Neuronal stem cell (in vitro differentiated cells): ENCODE results near the gene ARHGAP28.
A peak's percentile ranks its signal among the peaks of the same experiment; 100 is the strongest.

Source experiments
- DNase-seq: peaks from one replicate; pipeline ENCODE4 v3.0.0-alpha.2; 2013; ENCODE audit warnings: low spot score
- H2AFZ ChIP-seq: one replicate; pipeline ENCODE4 v1.6.1; 2013; ENCODE audit warnings: mild to moderate bottlenecking, low read length, inconsistent platforms
- H2AK5ac ChIP-seq: 2 replicates; pipeline ENCODE4 v1.6.1; 2013; ENCODE audit warnings: low read depth, mild to moderate bottlenecking, inconsistent platforms, low read length, moderate library complexity, mixed read lengths
- H2BK120ac ChIP-seq: 2 replicates; pipeline ENCODE4 v1.6.1; 2013; ENCODE audit warnings: low read depth, mild to moderate bottlenecking, inconsistent platforms, low read length, moderate library complexity, mixed read lengths
- H2BK12ac ChIP-seq: one replicate; pipeline ENCODE4 v1.6.1; 2013; ENCODE audit warnings: low read length, inconsistent platforms
- H2BK15ac ChIP-seq: 2 replicates; pipeline ENCODE4 v1.6.1; 2013; ENCODE audit warnings: mild to moderate bottlenecking, low read length, inconsistent platforms, mixed read lengths
- H2BK5ac ChIP-seq: one replicate; pipeline ENCODE4 v1.6.1; 2013; ENCODE audit warnings: inconsistent platforms, mild to moderate bottlenecking, low read length, moderate library complexity
- H3K14ac ChIP-seq: one replicate; pipeline ENCODE4 v1.6.1; 2013; ENCODE audit warnings: low read length, inconsistent platforms
- H3K18ac ChIP-seq: 2 replicates; pipeline ENCODE4 v1.6.1; 2013; ENCODE audit warnings: low read length, inconsistent platforms
- H3K23ac ChIP-seq: 2 replicates; pipeline ENCODE4 v1.6.1; 2013; ENCODE audit warnings: low read depth, mild to moderate bottlenecking, mixed read lengths, low read length, inconsistent platforms; ENCODE audit not compliant: poor library complexity
- H3K27ac ChIP-seq: replicated peaks from 3 replicates; pipeline ENCODE4 v1.5.1; 2013; ENCODE audit warnings: low read length, inconsistent platforms
- H3K27me3 ChIP-seq, 3 experiments: 2 replicates each; pipeline ENCODE4 v1.6.1; 2013; ENCODE audit warnings: low read length in 3 of 3, mild to moderate bottlenecking in 2 of 3, inconsistent platforms in 1 of 3, low read depth in 1 of 3, mixed read lengths in 1 of 3, moderate library complexity in 1 of 3; ENCODE audit not compliant: control insufficient read depth in 3 of 3, insufficient read depth in 3 of 3
- H3K36me3 ChIP-seq, 2 donors: replicated peaks in 1 of 2; 2 replicates each; pipeline ENCODE4 v1.6.1; 2013; ENCODE audit warnings: low read length in 2 of 2; ENCODE audit not compliant: control insufficient read depth in 2 of 2, insufficient read depth in 2 of 2
- H3K4ac ChIP-seq: 2 replicates; pipeline ENCODE4 v1.6.1; 2013; ENCODE audit warnings: inconsistent platforms, mild to moderate bottlenecking, low read length, moderate library complexity
- H3K4me1 ChIP-seq, 2 donors: 1 replicate in 1 of 2; 2 replicates in 1 of 2; pipeline ENCODE4 v1.6.1; 2013; ENCODE audit warnings: low read length in 2 of 2, low read depth in 1 of 2; ENCODE audit not compliant: control insufficient read depth in 2 of 2, insufficient read depth in 1 of 2
- H3K4me2 ChIP-seq: one replicate; pipeline ENCODE4 v1.6.1; 2013; ENCODE audit warnings: mild to moderate bottlenecking, low read length, inconsistent platforms; ENCODE audit not compliant: insufficient read depth, poor library complexity, severe bottlenecking
- H3K4me3 ChIP-seq, 2 donors: 2 replicates each; pipeline ENCODE4 v1.5.1; 2013; ENCODE audit warnings: low read length in 2 of 2, mild to moderate bottlenecking in 2 of 2, inconsistent platforms in 1 of 2, moderate library complexity in 1 of 2
- H3K79me1 ChIP-seq: one replicate; pipeline ENCODE4 v1.6.1; 2013; ENCODE audit warnings: low read depth, mild to moderate bottlenecking, inconsistent platforms, low read length, moderate library complexity
- H3K9ac ChIP-seq: one replicate; pipeline ENCODE4 v1.6.1; 2013; ENCODE audit warnings: mild to moderate bottlenecking, low read depth, low read length, inconsistent platforms; ENCODE audit not compliant: poor library complexity
- H3K9me3 ChIP-seq, 2 donors: replicated peaks in 1 of 2; 2 replicates each; pipeline versions ENCODE3 to v1.6.1; 2013; ENCODE audit warnings: low read length in 2 of 2, mild to moderate bottlenecking in 2 of 2, inconsistent platforms in 1 of 2, low read depth in 1 of 2, mixed read lengths in 1 of 2, moderate library complexity in 1 of 2; ENCODE audit not compliant: control insufficient read depth in 2 of 2, insufficient read depth in 1 of 2
- H4K8ac ChIP-seq: one replicate; pipeline ENCODE4 v1.6.1; 2013; ENCODE audit warnings: low read depth, mild to moderate bottlenecking, inconsistent platforms, low read length, moderate library complexity
- H4K91ac ChIP-seq: one replicate; pipeline ENCODE4 v1.6.1; 2013; ENCODE audit warnings: low read length, low read depth, mild to moderate bottlenecking, inconsistent platforms; ENCODE audit not compliant: poor library complexity
- WGBS, 2 donors: extraction: QIAGEN DNeasy Blood & Tissue Kit; methylation state at CpG; one replicate each; pipeline ENCODE4 v1.1.7; 2013; ENCODE audit warnings: missing lambda C conversion rate in 2 of 2, mixed read lengths in 1 of 2; ENCODE audit not compliant: insufficient read length in 2 of 2, insufficient replicate concordance in 1 of 2; ENCODE audit errors: extremely low coverage in 2 of 2; 5-methylcytosine and 5-hydroxymethylcytosine counted together

ARHGAP28 gene

GRCh38 chr18:6764382-6764781 lies 34.9 kb downstream of the ARHGAP28 start:
- Histone ChIP-seq H3K9me3 (peaks cover 2% of the 10 kb centered on the region in 2 donors), H3K23ac (no peak overlapping the region), H4K8ac (no peak overlapping the region), H3K14ac (no peak overlapping the region), H2BK5ac (no peak overlapping the region), H3K36me3 (no peaks in the 10 kb centered on the region), H2AK5ac (no peak overlapping the region), H3K79me1 (no peaks in the 10 kb centered on the region), H2BK15ac (no peak overlapping the region), H3K27ac (no peak overlapping the region), H2BK12ac (no peak overlapping the region), H3K4me3 (no peak overlapping the region), H3K4me1 (peaks cover 0 to 2% of the 10 kb centered on the region in 2 donors), H3K4me2 (no peak overlapping the region), H2AFZ (no peak overlapping the region), H4K91ac (no peak overlapping the region), H3K27me3 (no peaks in the 10 kb centered on the region), H3K4ac (no peak overlapping the region), H3K18ac (no peak overlapping the region), H3K9ac (no peak overlapping the region), H2BK120ac (no peak overlapping the region)
- WGBS, 2 donors = no CpG with 5 or more reads among the region's 3 CpGs
- DNase-seq = no peak

DNA sequence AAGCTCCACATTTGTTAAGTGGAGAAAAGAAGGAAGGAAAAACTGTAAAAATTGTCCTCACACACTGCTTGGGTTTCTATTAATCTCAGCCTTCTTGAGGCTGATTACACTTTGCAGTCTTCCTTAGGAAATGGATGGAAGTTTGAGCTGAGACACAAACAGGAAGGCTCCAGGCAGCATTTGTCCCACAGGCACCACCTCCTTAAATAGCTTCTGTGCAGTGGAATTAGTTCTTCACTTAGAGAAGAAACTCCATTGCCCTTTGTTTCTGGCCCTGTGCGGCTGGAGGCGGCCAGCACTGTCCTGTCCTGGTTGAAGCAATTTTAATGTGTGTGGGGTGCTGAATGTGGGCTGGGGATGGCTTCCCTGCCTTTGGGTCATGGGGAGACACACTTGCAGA lies 44.3 kb downstream of the ARHGAP28 start:
- WGBS, 2 donors = no CpG with 5 or more reads among the region's 2 CpGs
- H3K79me1 ChIP-seq = no peaks in the 10 kb centered on the region
- peaks cover 4 to 8% of the 10 kb centered on the region in 2 donors for H3K4me1 ChIP-seq
- H4K91ac ChIP-seq = no peak overlapping the region
- H3K27me3 ChIP-seq = no peaks in the 10 kb centered on the region
- H3K4me3 ChIP-seq = no peak overlapping the region
- no peak overlapping the region for H3K27ac ChIP-seq
- no peaks in the 10 kb centered on the region for H3K9me3 ChIP-seq
- no peak for DNase-seq
- H3K18ac ChIP-seq = no peak overlapping the region
- H3K9ac ChIP-seq = no peak overlapping the region
- H3K36me3 ChIP-seq = no peaks in the 10 kb centered on the region
- H3K4ac ChIP-seq = no peak overlapping the region
- H2BK120ac ChIP-seq = no peak overlapping the region
- no peak overlapping the region for H3K4me2 ChIP-seq
- no peak overlapping the region for H2BK12ac ChIP-seq
- no peak overlapping the region for H4K8ac ChIP-seq
- H3K14ac ChIP-seq = no peak overlapping the region
- no peak overlapping the region for H2BK5ac ChIP-seq
- H2AFZ ChIP-seq = peak overlapping the region; percentile 53
- no peak overlapping the region for H3K23ac ChIP-seq
- no peak overlapping the region for H2AK5ac ChIP-seq
- no peak overlapping the region for H2BK15ac ChIP-seq

- Histone ChIP-seq H3K9ac (no peak overlapping the region), H3K9me3 (no peaks in the 10 kb centered on the region), H2BK15ac (no peak overlapping the region), H3K18ac (no peak overlapping the region), H3K4me1 (peaks cover 4 to 8% of the 10 kb centered on the region in 2 donors), H2BK12ac (no peak overlapping the region), H2AFZ (no peak overlapping the region), H3K4me3 (no peak overlapping the region), H3K27me3 (no peaks in the 10 kb centered on the region), H4K91ac (no peak overlapping the region), H3K14ac (no peak overlapping the region), H3K27ac (no peak overlapping the region), H3K4ac (no peak overlapping the region), H2AK5ac (no peak overlapping the region), H2BK5ac (no peak overlapping the region), H2BK120ac (no peak overlapping the region), H3K79me1 (no peaks in the 10 kb centered on the region), H3K36me3 (no peaks in the 10 kb centered on the region), H4K8ac (no peak overlapping the region), H3K4me2 (no peak overlapping the region), H3K23ac (no peak overlapping the region)
- DNase-seq = no peak
- 100% methylated on average over 1 of the region's 7 CpGs; no CpG with 5 or more reads in 1 of the 2 donors for WGBS, 2 donors
These were observed 45.7 kb downstream of the ARHGAP28 start for GRCh38 chr18:6775237-6775636.

DNA sequence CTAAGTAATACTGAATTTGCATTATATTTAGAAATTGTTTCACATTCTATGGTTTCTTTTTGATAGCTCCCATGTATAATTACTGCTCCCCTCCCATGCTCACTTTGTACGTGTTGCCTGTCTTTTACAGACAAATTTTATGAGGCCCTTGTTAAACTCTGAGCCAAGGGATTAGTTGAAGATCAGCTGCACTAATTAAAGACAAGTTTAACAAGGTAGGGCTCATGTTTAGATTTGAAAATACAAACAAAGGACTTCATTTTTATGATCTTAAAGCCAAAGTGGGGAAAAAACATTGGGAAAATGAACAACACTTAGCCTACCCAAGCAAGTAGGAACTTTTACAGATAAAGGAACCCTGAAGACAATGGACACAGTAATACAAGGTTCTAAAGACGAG lies 46.2 kb downstream of the ARHGAP28 start:
- H2AFZ ChIP-seq = peak overlapping the region; percentile 32
- no CpG with 5 or more reads among the region's 2 CpGs for WGBS, 2 donors
- no peak overlapping the region for H2BK15ac ChIP-seq
- H4K91ac ChIP-seq = no peak overlapping the region
- no peaks in the 10 kb centered on the region for H3K79me1 ChIP-seq
- no peak overlapping the region for H3K4ac ChIP-seq
- H2BK12ac ChIP-seq = no peak overlapping the region
- H3K4me1 ChIP-seq = peaks cover 4 to 8% of the 10 kb centered on the region in 2 donors
- no peak overlapping the region for H3K4me2 ChIP-seq
- no peak overlapping the region for H2AK5ac ChIP-seq
- DNase-seq = no peak
- H3K14ac ChIP-seq = no peak overlapping the region
- no peak overlapping the region for H3K27ac ChIP-seq
- no peak overlapping the region for H3K18ac ChIP-seq
- H3K27me3 ChIP-seq = no peaks in the 10 kb centered on the region
- no peaks in the 10 kb centered on the region for H3K36me3 ChIP-seq
- no peaks in the 10 kb centered on the region for H3K9me3 ChIP-seq
- no peak overlapping the region for H3K9ac ChIP-seq
- H4K8ac ChIP-seq = no peak overlapping the region
- no peak overlapping the region for H2BK120ac ChIP-seq
- H3K4me3 ChIP-seq = no peak overlapping the region
- H2BK5ac ChIP-seq = no peak overlapping the region
- no peak overlapping the region for H3K23ac ChIP-seq
